AG09309 (cell line): ENCODE measurements around the gene BICD2.

Source experiments
- DNase-seq: peaks from one replicate; pipeline ENCODE4 v3.0.0-alpha.2; 2010; ENCODE audit warnings: low read depth
- H3K4me3 ChIP-seq: 2 replicates; pipeline ENCODE4 v1.5.1; 2011; ENCODE audit warnings: mild to moderate bottlenecking, low read depth, low read length, moderate library complexity; ENCODE audit not compliant: control insufficient read depth
- CTCF ChIP-seq: IDR thresholded peaks from 2 replicates; pipeline ENCODE4 v1.5.1; 2011; ENCODE audit warnings: mild to moderate bottlenecking, low read depth, low read length, inconsistent platforms; ENCODE audit not compliant: insufficient read depth, control insufficient read depth; ENCODE audit errors: missing control alignments

BICD2 gene

DNA sequence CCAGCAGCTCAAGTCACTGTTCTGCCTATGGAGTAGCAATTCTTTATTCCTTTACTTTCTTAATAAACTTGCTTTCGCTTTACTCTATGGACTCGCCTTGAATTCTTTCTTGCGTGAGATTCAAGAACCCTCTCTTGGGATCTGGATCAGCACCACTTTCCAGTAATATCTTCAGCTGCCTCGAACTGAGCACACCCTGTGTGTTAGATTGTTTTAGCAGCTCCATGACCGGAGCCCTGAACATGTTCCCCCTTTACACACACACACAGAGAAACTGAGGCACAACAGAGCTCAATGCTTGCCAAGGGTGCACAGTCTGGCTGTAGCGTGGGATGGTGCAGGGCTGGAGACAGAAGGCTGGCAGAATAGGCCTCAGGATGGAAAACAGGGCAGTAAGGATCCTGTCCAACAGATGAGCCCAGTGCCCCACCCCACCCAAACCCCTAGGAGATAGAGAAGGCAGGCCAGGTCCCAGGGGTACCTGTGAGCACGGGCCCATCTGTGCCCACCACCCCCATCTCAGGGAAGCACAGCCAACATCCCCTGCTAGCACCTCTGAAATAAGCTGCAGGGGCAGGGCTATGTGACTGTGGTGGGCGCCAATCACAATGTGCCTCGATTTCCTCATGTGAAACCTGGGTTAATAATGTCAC lies 27.9 kb downstream of the BICD2 start:
- no peak for DNase-seq
- no peak overlapping the region for H3K4me3 ChIP-seq
- no peak for TF ChIP-seq CTCF

- no peak overlapping the region for H3K4me3 ChIP-seq
- DNase-seq, result no peak
- no peak for TF ChIP-seq CTCF
These were observed 28.7 kb downstream of the BICD2 start for GRCh38 chr9:92735636-92736562.

GRCh38 chr9:92734931-92735635 lies 29.6 kb downstream of the BICD2 start:
- no peak overlapping the region for H3K4me3 ChIP-seq
- DNase-seq, result no peak
- TF ChIP-seq CTCF, result no peak

DNA sequence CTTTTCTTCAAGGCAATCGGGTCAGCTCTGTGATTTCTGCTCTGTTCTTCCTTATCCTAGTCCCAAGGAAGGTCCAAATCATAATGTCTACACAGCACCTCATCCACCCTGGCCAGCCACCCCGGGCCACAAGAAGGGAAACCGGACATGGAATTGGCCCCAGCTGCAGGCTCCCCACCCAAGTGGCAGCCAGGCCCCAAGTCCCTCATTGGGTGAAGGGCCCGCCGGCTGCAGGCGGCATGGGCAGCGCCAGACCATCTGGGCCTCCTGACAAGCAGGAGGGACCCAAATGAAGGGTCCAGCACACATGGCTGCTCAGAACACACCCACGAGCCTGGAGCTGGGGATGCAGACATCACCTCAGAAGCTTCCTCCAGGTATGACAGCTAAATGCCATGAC lies 33.7 kb downstream of the BICD2 start:
- H3K4me3 ChIP-seq, result no peak overlapping the region
- TF ChIP-seq CTCF, result no peak
- no peak for DNase-seq

- no peak for DNase-seq
- TF ChIP-seq CTCF, result no peak
- no peak overlapping the region for H3K4me3 ChIP-seq
These were observed 34.9 kb downstream of the BICD2 start for GRCh38 chr9:92729735-92730155.

- no peak for DNase-seq
- TF ChIP-seq CTCF, result no peak
- H3K4me3 ChIP-seq, result no peak overlapping the region
These were observed 35.5 kb downstream of the BICD2 start for GRCh38 chr9:92728831-92729734.
